Trophoblast cell (in vitro differentiated cells and primary cell): Measurements from ENCODE around the gene FRMD4A.
A peak's percentile ranks its signal among the peaks of the same experiment; 100 is the strongest.

ENCODE experiments used
- DNase-seq, 2 donors: peaks; one replicate each; pipeline ENCODE4 v3.0.0-alpha.2; 2016
- H2AFZ ChIP-seq: 2 replicates; pipeline ENCODE4 v1.6.1; 2013; ENCODE audit warnings: low read length, moderate library complexity, mild to moderate bottlenecking; ENCODE audit not compliant: insufficient read depth, poor library complexity
- H2AK5ac ChIP-seq: 2 replicates; pipeline ENCODE4 v1.6.1; 2013; ENCODE audit warnings: mild to moderate bottlenecking, low read length
- H2BK120ac ChIP-seq: 2 replicates; pipeline ENCODE4 v1.6.1; 2013; ENCODE audit warnings: low read length, mild to moderate bottlenecking, moderate library complexity; ENCODE audit not compliant: insufficient read depth, poor library complexity
- H2BK12ac ChIP-seq: 2 replicates; pipeline ENCODE4 v1.6.1; 2013; ENCODE audit warnings: mild to moderate bottlenecking, low read length, moderate library complexity
- H2BK5ac ChIP-seq: 2 replicates; pipeline ENCODE4 v1.6.1; 2013; ENCODE audit warnings: low read length, low read depth, moderate library complexity, mild to moderate bottlenecking; ENCODE audit not compliant: poor library complexity
- H3K14ac ChIP-seq: 2 replicates; pipeline ENCODE4 v1.6.1; 2013; ENCODE audit warnings: mild to moderate bottlenecking, low read length
- H3K18ac ChIP-seq: 2 replicates; pipeline ENCODE4 v1.6.1; 2013; ENCODE audit warnings: mild to moderate bottlenecking, low read length
- H3K23ac ChIP-seq: 2 replicates; pipeline ENCODE4 v1.6.1; 2013; ENCODE audit warnings: low read length
- H3K27ac ChIP-seq: 2 replicates; pipeline ENCODE4 v1.5.1; 2013; ENCODE audit warnings: low read depth, mild to moderate bottlenecking, inconsistent platforms, low read length, moderate library complexity
- H3K27me3 ChIP-seq: 2 replicates; pipeline ENCODE4 v1.6.1; 2013; ENCODE audit warnings: inconsistent platforms, mild to moderate bottlenecking, low read length, moderate library complexity; ENCODE audit not compliant: insufficient read depth
- H3K36me3 ChIP-seq, 2 experiments: 1 replicate in 1 of 2; 2 replicates in 1 of 2; pipeline ENCODE4 v1.6.1; 2013; ENCODE audit warnings: low read length in 2 of 2, mild to moderate bottlenecking in 2 of 2, moderate library complexity in 1 of 2; ENCODE audit not compliant: insufficient read depth in 2 of 2, control insufficient read depth in 1 of 2
- H3K4ac ChIP-seq: 2 replicates; pipeline ENCODE4 v1.6.1; 2013; ENCODE audit warnings: low read depth, mild to moderate bottlenecking, low read length, moderate library complexity
- H3K4me1 ChIP-seq, 2 experiments: 1 replicate in 1 of 2; 2 replicates in 1 of 2; pipeline ENCODE4 v1.6.1; 2013; ENCODE audit warnings: low read length in 2 of 2, mild to moderate bottlenecking in 2 of 2, moderate library complexity in 1 of 2; ENCODE audit not compliant: insufficient read depth in 2 of 2, control insufficient read depth in 1 of 2
- H3K4me2 ChIP-seq: 2 replicates; pipeline ENCODE4 v1.6.1; 2013; ENCODE audit warnings: inconsistent platforms, mild to moderate bottlenecking, low read length, moderate library complexity
- H3K4me3 ChIP-seq: 2 replicates; pipeline ENCODE4 v1.5.1; 2013; ENCODE audit warnings: mild to moderate bottlenecking, low read depth, low read length, inconsistent platforms
- H3K79me1 ChIP-seq: one replicate; pipeline ENCODE4 v1.6.1; 2013; ENCODE audit warnings: low read length
- H3K79me2 ChIP-seq: 2 replicates; pipeline ENCODE4 v1.6.1; 2013; ENCODE audit warnings: low read length, mild to moderate bottlenecking; ENCODE audit not compliant: control insufficient read depth, insufficient read depth, poor library complexity
- H3K9ac ChIP-seq: 2 replicates; pipeline ENCODE4 v1.6.1; 2013; ENCODE audit warnings: mild to moderate bottlenecking, low read length
- H3K9me3 ChIP-seq: 2 replicates; pipeline ENCODE4 v1.6.1; 2013; ENCODE audit warnings: low read depth, mild to moderate bottlenecking, control low read depth, inconsistent platforms, low read length; ENCODE audit not compliant: insufficient read depth
- H4K12ac ChIP-seq: 2 replicates; pipeline ENCODE4 v1.6.1; 2013; ENCODE audit warnings: low read depth, mild to moderate bottlenecking, low read length, moderate library complexity
- H4K8ac ChIP-seq: 2 replicates; pipeline ENCODE4 v1.6.1; 2013; ENCODE audit warnings: low read depth, mild to moderate bottlenecking, low read length, moderate library complexity
- H4K91ac ChIP-seq: one replicate; pipeline ENCODE4 v1.6.1; 2013; ENCODE audit warnings: low read depth, mild to moderate bottlenecking, low read length, moderate library complexity
- WGBS: extraction: QIAGEN DNeasy Blood & Tissue Kit; methylation state at CpG from one replicate; pipeline ENCODE4 v1.1.7; 2013; ENCODE audit warnings: missing lambda C conversion rate; ENCODE audit not compliant: insufficient read length, insufficient coverage; ENCODE audit errors: extremely low coverage; 5-methylcytosine and 5-hydroxymethylcytosine counted together

Gene FRMD4A

DNA sequence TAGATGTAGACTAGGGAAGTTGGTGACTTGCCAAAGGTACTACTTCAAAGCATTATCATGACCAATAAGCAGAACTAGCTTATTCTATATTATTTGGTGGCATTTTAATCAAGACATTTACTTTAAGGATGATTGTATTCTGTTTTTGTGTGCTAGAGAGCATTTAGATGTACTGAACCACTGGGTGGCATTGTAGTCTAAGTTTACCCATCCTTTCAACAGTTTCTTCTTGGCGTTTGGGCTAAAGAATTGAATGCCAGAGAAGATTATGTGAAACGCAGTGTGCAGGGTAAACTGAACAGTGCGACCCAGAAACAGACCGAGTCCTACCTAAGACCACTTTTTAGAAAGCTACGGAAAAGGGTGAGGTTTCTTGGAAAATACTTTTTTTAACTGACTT is 717.2 kb downstream of the FRMD4A start:
- H2BK12ac ChIP-seq, result no peak overlapping the region
- peak in 1 of 2 donors; percentile 61 for DNase-seq
- H3K79me1 ChIP-seq, result peaks cover 9% of the 10 kb centered on the region
- no peak overlapping the region for H4K91ac ChIP-seq
- no peak overlapping the region for H4K8ac ChIP-seq
- H2AFZ ChIP-seq, result no peak overlapping the region
- H3K14ac ChIP-seq, result no peak overlapping the region
- no peak overlapping the region for H3K18ac ChIP-seq
- no peaks in the 10 kb centered on the region for H3K9me3 ChIP-seq
- no peak overlapping the region for H3K4ac ChIP-seq
- peaks cover 7 to 14% of the 10 kb centered on the region in 2 experiments for H3K4me1 ChIP-seq
- H3K79me2 ChIP-seq, result no peaks in the 10 kb centered on the region
- H3K4me2 ChIP-seq, result no peak overlapping the region
- no peak overlapping the region for H3K9ac ChIP-seq
- H3K27me3 ChIP-seq, result no peaks in the 10 kb centered on the region
- no CpG with 5 or more reads among the region's 5 CpGs for WGBS
- no peak overlapping the region for H4K12ac ChIP-seq
- peaks cover 2 to 15% of the 10 kb centered on the region in 2 experiments for H3K36me3 ChIP-seq
- no peak overlapping the region for H2BK5ac ChIP-seq
- H2BK120ac ChIP-seq, result no peak overlapping the region
- no peak overlapping the region for H3K23ac ChIP-seq
- H3K4me3 ChIP-seq, result no peak overlapping the region
- no peak overlapping the region for H2AK5ac ChIP-seq
- no peak overlapping the region for H3K27ac ChIP-seq

DNA sequence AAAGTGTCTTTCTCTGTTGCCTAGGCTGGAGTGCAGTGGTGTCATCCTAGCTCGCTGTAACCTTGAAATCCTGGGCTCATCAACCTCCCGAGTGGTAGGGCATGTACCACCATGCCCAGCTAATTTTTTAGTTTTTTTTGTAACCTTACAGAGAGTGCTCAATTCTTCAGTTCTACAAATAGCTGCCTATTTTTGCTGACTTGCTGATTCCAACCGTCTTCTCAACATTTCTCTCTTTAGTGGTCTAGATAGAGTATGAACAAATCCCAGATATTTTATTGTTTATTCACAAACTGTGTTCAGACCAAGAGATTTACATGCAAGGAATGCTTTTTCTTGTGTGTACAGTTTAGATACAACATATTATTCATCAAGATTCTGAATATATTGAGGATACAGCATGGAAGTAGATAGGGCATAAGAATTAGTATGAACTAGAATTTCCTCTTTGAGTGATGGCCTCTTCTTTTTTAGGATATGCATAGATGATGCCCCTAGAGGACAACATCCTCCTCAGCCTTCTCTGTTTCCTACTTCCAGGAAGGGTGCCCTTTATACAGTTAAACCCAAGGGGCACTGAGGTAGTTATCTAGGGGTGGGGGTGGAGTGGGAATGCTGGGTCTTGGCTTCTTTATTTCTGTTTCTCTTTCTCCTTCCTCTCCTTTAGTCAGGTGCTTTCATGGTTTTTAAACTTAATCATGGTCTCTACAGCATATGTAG is 717.9 kb downstream of the FRMD4A start:
- Histone ChIP-seq H3K4me1 (peaks cover 7 to 14% of the 10 kb centered on the region in 2 experiments), H3K27me3 (no peaks in the 10 kb centered on the region), H3K9ac (no peak overlapping the region), H4K91ac (no peak overlapping the region), H4K12ac (no peak overlapping the region), H2BK120ac (no peak overlapping the region), H3K79me2 (no peaks in the 10 kb centered on the region), H2AFZ (no peak overlapping the region), H3K4ac (no peak overlapping the region), H3K4me3 (no peak overlapping the region), H3K36me3 (peaks cover 2 to 11% of the 10 kb centered on the region in 2 experiments), H3K4me2 (no peak overlapping the region), H3K79me1 (peaks cover 9% of the 10 kb centered on the region), H3K14ac (no peak overlapping the region), H2AK5ac (no peak overlapping the region), H3K23ac (no peak overlapping the region), H3K9me3 (no peaks in the 10 kb centered on the region), H2BK5ac (no peak overlapping the region), H3K27ac (no peak overlapping the region), H2BK12ac (peak overlapping the region; percentile 61), H4K8ac (no peak overlapping the region), H3K18ac (no peak overlapping the region)
- DNase-seq, result no peak
- no CpG with 5 or more reads among the region's 3 CpGs for WGBS

DNA sequence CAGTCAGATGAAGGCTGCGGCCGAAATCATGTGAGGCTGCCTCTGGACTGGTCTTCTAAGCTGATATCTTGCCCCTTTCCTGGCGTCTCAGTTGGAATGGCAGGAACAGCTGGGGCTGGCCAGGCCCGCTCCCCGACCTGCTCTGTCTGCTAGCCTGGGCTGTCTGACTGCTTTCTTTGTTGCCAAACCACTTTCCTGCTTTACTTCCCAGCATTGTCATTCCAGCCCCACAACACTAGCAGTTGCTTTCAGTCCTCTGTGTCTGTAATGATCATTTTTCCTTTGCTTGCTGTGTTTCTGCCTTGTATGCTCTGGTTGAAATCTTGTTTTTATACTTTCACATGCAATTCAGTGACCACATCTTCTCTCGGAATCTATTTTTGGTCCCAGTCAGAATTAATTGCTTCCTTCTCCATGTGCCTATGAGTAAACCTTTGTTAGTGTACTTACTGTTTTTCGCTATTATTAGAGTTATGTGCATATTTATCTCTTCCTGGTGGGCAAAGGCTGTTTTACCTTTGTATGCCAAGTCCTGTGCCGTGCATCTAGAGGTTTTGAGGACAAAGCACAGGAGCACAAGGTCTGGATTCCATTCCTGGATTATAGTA is 722.4 kb downstream of the FRMD4A start:
- no peak overlapping the region for H3K9ac ChIP-seq
- H2AFZ ChIP-seq, result no peak overlapping the region
- no peaks in the 10 kb centered on the region for H3K79me1 ChIP-seq
- H3K14ac ChIP-seq, result no peak overlapping the region
- H3K36me3 ChIP-seq, result peaks cover 2 to 12% of the 10 kb centered on the region in 2 experiments
- peak in 1 of 2 donors; percentile 43 for DNase-seq
- no CpG with 5 or more reads among the region's 8 CpGs for WGBS
- H2BK12ac ChIP-seq, result no peak overlapping the region
- H4K91ac ChIP-seq, result peak overlapping the region; percentile 31
- no peak overlapping the region for H4K12ac ChIP-seq
- H3K4ac ChIP-seq, result no peak overlapping the region
- H3K4me1 ChIP-seq, result no peaks in the 10 kb centered on the region
- no peak overlapping the region for H3K4me2 ChIP-seq
- H4K8ac ChIP-seq, result peak overlapping the region; percentile 47
- no peaks in the 10 kb centered on the region for H3K79me2 ChIP-seq
- no peaks in the 10 kb centered on the region for H3K9me3 ChIP-seq
- H2BK120ac ChIP-seq, result no peak overlapping the region
- H2BK5ac ChIP-seq, result peak overlapping the region; percentile 22
- H3K4me3 ChIP-seq, result no peak overlapping the region
- no peak overlapping the region for H2AK5ac ChIP-seq
- no peaks in the 10 kb centered on the region for H3K27me3 ChIP-seq
- no peak overlapping the region for H3K18ac ChIP-seq
- peak overlapping the region; percentile 78 for H3K27ac ChIP-seq
- H3K23ac ChIP-seq, result no peak overlapping the region

DNA sequence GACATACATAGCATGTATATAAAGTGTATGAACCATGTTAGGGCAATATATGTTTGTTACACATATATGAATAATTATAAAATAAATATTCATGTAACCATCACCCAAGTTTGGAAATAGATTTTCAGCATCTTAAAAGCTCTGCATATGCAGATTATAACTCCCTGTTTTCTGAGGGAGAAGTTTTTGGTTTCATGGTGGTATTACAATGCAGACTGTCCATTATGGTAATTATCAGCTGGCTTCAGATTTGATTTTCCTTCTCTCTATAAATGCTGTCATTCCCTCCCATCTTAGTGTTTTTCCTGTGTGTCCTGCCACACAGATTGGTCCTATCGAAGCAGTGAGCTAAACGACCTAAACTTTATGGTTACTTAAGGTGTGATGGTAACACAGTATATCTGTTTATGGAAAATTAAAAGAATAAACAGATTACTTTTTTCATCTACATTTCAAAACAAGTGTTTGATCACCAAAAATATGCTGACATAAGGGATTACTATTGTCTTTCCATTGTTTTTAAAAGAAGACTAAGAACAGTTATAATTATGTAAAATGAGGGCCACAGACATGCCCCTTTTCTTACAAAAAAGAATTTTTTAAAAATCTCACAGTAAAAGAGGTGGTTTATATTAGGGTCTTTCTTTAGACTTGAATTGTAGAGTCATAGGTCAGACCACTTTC is 726.2 kb downstream of the FRMD4A start:
- no peak overlapping the region for H3K4me3 ChIP-seq
- H3K14ac ChIP-seq, result no peak overlapping the region
- no CpG with 5 or more reads among the region's 2 CpGs for WGBS
- H2BK5ac ChIP-seq, result no peak overlapping the region
- no peak overlapping the region for H4K12ac ChIP-seq
- H3K79me1 ChIP-seq, result no peaks in the 10 kb centered on the region
- no peaks in the 10 kb centered on the region for H3K79me2 ChIP-seq
- no peak overlapping the region for H2BK120ac ChIP-seq
- no peaks in the 10 kb centered on the region for H3K27me3 ChIP-seq
- H3K36me3 ChIP-seq, result peaks cover 3 to 5% of the 10 kb centered on the region in 2 experiments
- H3K9me3 ChIP-seq, result no peaks in the 10 kb centered on the region
- H4K8ac ChIP-seq, result no peak overlapping the region
- no peaks in the 10 kb centered on the region for H3K4me1 ChIP-seq
- H3K27ac ChIP-seq, result no peak overlapping the region
- H3K4ac ChIP-seq, result no peak overlapping the region
- no peak overlapping the region for H3K23ac ChIP-seq
- no peak overlapping the region for H3K9ac ChIP-seq
- DNase-seq, result no peak
- no peak overlapping the region for H4K91ac ChIP-seq
- no peak overlapping the region for H2AK5ac ChIP-seq
- no peak overlapping the region for H2AFZ ChIP-seq
- no peak overlapping the region for H3K18ac ChIP-seq
- no peak overlapping the region for H2BK12ac ChIP-seq
- H3K4me2 ChIP-seq, result no peak overlapping the region
